SK-N-SH (cell line): Measurements from ENCODE around the gene CA9. TPM values are rescaled to one million over a fixed set of nuclear protein-coding genes. Genes with fewer than 3 reads are reported as not detected.

Source experiments
- CTCF ChIA-PET: fragments of 300-600, 350-600 bp; formaldehyde crosslinking; extraction: SDS; loops from one replicate; lab custom pipeline; 2021; lab: Yijun Ruan, JAX
- POLR2A ChIA-PET: fragments of 350-600 bp; sonication (Branson Sonifier 250); formaldehyde crosslinking; extraction: SDS; loops from one replicate; lab custom pipeline; 2020; ENCODE audit warnings: antibody characterized with exemption, inconsistent platforms; lab: Yijun Ruan, JAX
- DNase-seq: peaks from one replicate; pipeline ENCODE4 v3.0.0; 2012
- H2AFZ ChIP-seq: fragments of 200-600 bp; sonication (generic); 2 replicates; pipeline ENCODE4 v1.8.1; 2016; ENCODE audit warnings: antibody characterized with exemption, mild to moderate bottlenecking, low read depth
- H3F3A ChIP-seq: fragments of 200-600 bp; sonication (generic); replicated peaks from 2 replicates; pipeline ENCODE3; 2016; ENCODE audit warnings: antibody characterized with exemption, mild to moderate bottlenecking; ENCODE audit not compliant: insufficient read depth
- H3K27ac ChIP-seq, 2 experiments: fragments of 200-500 bp in 1 of 2; fragments of 200-600 bp in 1 of 2; sonication (Bioruptor generic) in 1 of 2; sonication (generic), shearing (Covaris generic) in 1 of 2; 2 replicates each; pipeline versions ENCODE4 v1.5.1 to v1.6.1; 2014 to 2016; ENCODE audit warnings: low read depth in 2 of 2, inconsistent platforms in 1 of 2, low read length in 1 of 2, mild to moderate bottlenecking in 1 of 2, mixed read lengths in 1 of 2
- H3K27me3 ChIP-seq: fragments of 200-600 bp; sonication (generic), shearing (Covaris generic); 2 replicates; pipeline ENCODE4 v1.6.1; 2016; ENCODE audit warnings: mixed run types; ENCODE audit not compliant: insufficient read depth
- H3K36me3 ChIP-seq, 2 experiments: fragments of 200-500 bp in 1 of 2; fragments of 200-600 bp in 1 of 2; sonication (Bioruptor generic) in 1 of 2; sonication (generic) in 1 of 2; replicated peaks in 1 of 2; 2 replicates each; pipeline versions ENCODE3 to v1.5.1; 2014 to 2016; ENCODE audit warnings: low read length in 1 of 2, mild to moderate bottlenecking in 1 of 2; ENCODE audit not compliant: insufficient read depth in 2 of 2, control insufficient read depth in 1 of 2
- H3K4me1 ChIP-seq, 2 experiments: fragments of 200-500 bp in 1 of 2; fragments of 200-600 bp in 1 of 2; sonication (Bioruptor generic) in 1 of 2; sonication (generic), shearing (Covaris generic) in 1 of 2; 2 replicates each; pipeline versions ENCODE4 v1.5.1 to v1.6.1; 2014 to 2016; ENCODE audit warnings: low read depth in 1 of 2, low read length in 1 of 2, mixed run types in 1 of 2; ENCODE audit not compliant: insufficient read depth in 2 of 2, control insufficient read depth in 1 of 2
- H3K4me2 ChIP-seq: fragments of 200-600 bp; sonication (generic), shearing (Covaris generic); 2 replicates; pipeline ENCODE4 v1.6.1; 2017; ENCODE audit warnings: mixed run types
- H3K4me3 ChIP-seq, 2 experiments: fragments of 200-500 bp in 1 of 2; fragments of 200-600 bp in 1 of 2; sonication (Bioruptor generic) in 1 of 2; sonication (generic), shearing (Covaris generic) in 1 of 2; 2 replicates each; pipeline versions ENCODE4 v1.5.1 to v1.8.1; 2014 to 2016; ENCODE audit warnings: low read depth in 2 of 2, inconsistent platforms in 1 of 2, low read length in 1 of 2, mild to moderate bottlenecking in 1 of 2, mixed read lengths in 1 of 2, moderate library complexity in 1 of 2
- H3K79me2 ChIP-seq: fragments of 200-600 bp; sonication (generic); 2 replicates; pipeline ENCODE4 v1.8.1; 2017; ENCODE audit warnings: mild to moderate bottlenecking; ENCODE audit not compliant: insufficient read depth
- H3K9ac ChIP-seq: fragments of 200-600 bp; sonication (generic); 2 replicates; pipeline ENCODE4 v1.6.1; 2017; ENCODE audit warnings: mixed run types
- H3K9me2 ChIP-seq: fragments of 200-600 bp; sonication (generic); 2 replicates; pipeline ENCODE4 v1.6.1; 2017; ENCODE audit warnings: mixed run types
- H3K9me3 ChIP-seq: fragments of 200-600 bp; sonication (generic); 2 replicates; pipeline ENCODE4 v1.6.1; 2017; ENCODE audit warnings: mixed run types, mild to moderate bottlenecking, moderate library complexity
- H4K20me1 ChIP-seq: fragments of 200-600 bp; sonication (generic); 2 replicates; pipeline ENCODE4 v1.6.1; 2017; ENCODE audit warnings: mild to moderate bottlenecking, mixed run types; ENCODE audit not compliant: insufficient read depth
- CHD2 ChIP-seq: fragments of 150-350 bp; IDR thresholded peaks from 2 replicates; pipeline ENCODE4 v1.6.1; 2018; ENCODE audit warnings: low read length; ENCODE audit not compliant: partially characterized antibody
- EP300 ChIP-seq, 2 experiments: IDR thresholded peaks; 2 replicates each; pipeline versions ENCODE4 v1.4.0 to v1.6.1; 2012; ENCODE audit warnings: borderline replicate concordance in 1 of 2, low read depth in 1 of 2, low read length in 1 of 2
- EZH2phosphoT487 ChIP-seq: fragments of 200-600 bp; sonication (generic); IDR thresholded peaks from 2 replicates; pipeline ENCODE4 v1.6.1; 2017; ENCODE audit warnings: low read depth, mixed run types, mild to moderate bottlenecking, antibody characterized with exemption, moderate library complexity, borderline replicate concordance
- FOXJ3 ChIP-seq: sonication (generic); formaldehyde crosslinking; IDR thresholded peaks from 2 replicates; pipeline ENCODE4 v1.5.1; 2020; ENCODE audit warnings: mild to moderate bottlenecking, missing genetic modification reagents
- IRF3 ChIP-seq: fragments of 150-350 bp; IDR thresholded peaks from 2 replicates; pipeline ENCODE4 v1.6.1; 2016; ENCODE audit warnings: mild to moderate bottlenecking, low read depth, low read length
- JUND ChIP-seq: IDR thresholded peaks from 2 replicates; pipeline ENCODE4 v1.4.0; 2012
- MXI1 ChIP-seq: IDR thresholded peaks from 2 replicates; pipeline ENCODE4 v1.6.1; 2012; ENCODE audit warnings: mild to moderate bottlenecking, low read depth, low read length, improper control_type of control experiment
- NFIC ChIP-seq: IDR thresholded peaks from 2 replicates; pipeline ENCODE4 v1.4.0; 2012; ENCODE audit warnings: borderline replicate concordance
- NRF1 ChIP-seq: IDR thresholded peaks from 2 replicates; pipeline ENCODE4 v1.6.1; 2012; ENCODE audit warnings: low read depth, mild to moderate bottlenecking, low read length
- RXRA ChIP-seq: IDR thresholded peaks from 2 replicates; pipeline ENCODE4 v1.4.0; 2012; ENCODE audit warnings: low read depth, mild to moderate bottlenecking, borderline replicate concordance
- SIN3A ChIP-seq: IDR thresholded peaks from 2 replicates; pipeline ENCODE4 v1.6.1; 2012; ENCODE audit warnings: low read depth, mild to moderate bottlenecking, low read length, moderate library complexity, borderline replicate concordance
- TCF12 ChIP-seq: IDR thresholded peaks from 2 replicates; pipeline ENCODE4 v1.4.0; 2012
- TEAD4 ChIP-seq: IDR thresholded peaks from 2 replicates; pipeline ENCODE4 v1.4.0; 2012; ENCODE audit warnings: mild to moderate bottlenecking, borderline replicate concordance; ENCODE audit not compliant: insufficient read depth
- YY1 ChIP-seq: IDR thresholded peaks from 2 replicates; pipeline ENCODE4 v1.4.0; 2012; ENCODE audit warnings: low read depth, mild to moderate bottlenecking
- WGBS: methylation state at CpG from one replicate; pipeline ENCODE4 v1.1.6; 2017; ENCODE audit warnings: low lambda C conversion rate; 5-methylcytosine and 5-hydroxymethylcytosine counted together
- polyA plus RNA-seq, 3 experiments: library from polyadenylated mRNA; depleted of rRNA; stranded (reverse); fragments of >200 nt; gene quantifications; 2 replicates each; pipeline ENCODE4 v1.2.3, GENCODE V29; 2012
- TF ChIP-seq, protein P1 (sequence below): IDR thresholded peaks from 2 replicates; pipeline ENCODE4 v1.6.1; 2012; ENCODE audit warnings: mild to moderate bottlenecking, low read depth, low read length, moderate library complexity
- TF ChIP-seq, protein P2 (sequence below): IDR thresholded peaks from 2 replicates; pipeline ENCODE4; 2012
- TF ChIP-seq, protein P3 (sequence below): fragments of 200-600 bp; sonication (generic); IDR thresholded peaks from 2 replicates; pipeline ENCODE4 v1.6.1; 2017; ENCODE audit warnings: antibody characterized with exemption, mild to moderate bottlenecking, moderate library complexity

CA9 gene
- polyA plus RNA-seq, 1 of the 3 experiments (the other 2 are of a cell fraction): 1.4 TPM

- TF ChIP-seq, protein P1, sequence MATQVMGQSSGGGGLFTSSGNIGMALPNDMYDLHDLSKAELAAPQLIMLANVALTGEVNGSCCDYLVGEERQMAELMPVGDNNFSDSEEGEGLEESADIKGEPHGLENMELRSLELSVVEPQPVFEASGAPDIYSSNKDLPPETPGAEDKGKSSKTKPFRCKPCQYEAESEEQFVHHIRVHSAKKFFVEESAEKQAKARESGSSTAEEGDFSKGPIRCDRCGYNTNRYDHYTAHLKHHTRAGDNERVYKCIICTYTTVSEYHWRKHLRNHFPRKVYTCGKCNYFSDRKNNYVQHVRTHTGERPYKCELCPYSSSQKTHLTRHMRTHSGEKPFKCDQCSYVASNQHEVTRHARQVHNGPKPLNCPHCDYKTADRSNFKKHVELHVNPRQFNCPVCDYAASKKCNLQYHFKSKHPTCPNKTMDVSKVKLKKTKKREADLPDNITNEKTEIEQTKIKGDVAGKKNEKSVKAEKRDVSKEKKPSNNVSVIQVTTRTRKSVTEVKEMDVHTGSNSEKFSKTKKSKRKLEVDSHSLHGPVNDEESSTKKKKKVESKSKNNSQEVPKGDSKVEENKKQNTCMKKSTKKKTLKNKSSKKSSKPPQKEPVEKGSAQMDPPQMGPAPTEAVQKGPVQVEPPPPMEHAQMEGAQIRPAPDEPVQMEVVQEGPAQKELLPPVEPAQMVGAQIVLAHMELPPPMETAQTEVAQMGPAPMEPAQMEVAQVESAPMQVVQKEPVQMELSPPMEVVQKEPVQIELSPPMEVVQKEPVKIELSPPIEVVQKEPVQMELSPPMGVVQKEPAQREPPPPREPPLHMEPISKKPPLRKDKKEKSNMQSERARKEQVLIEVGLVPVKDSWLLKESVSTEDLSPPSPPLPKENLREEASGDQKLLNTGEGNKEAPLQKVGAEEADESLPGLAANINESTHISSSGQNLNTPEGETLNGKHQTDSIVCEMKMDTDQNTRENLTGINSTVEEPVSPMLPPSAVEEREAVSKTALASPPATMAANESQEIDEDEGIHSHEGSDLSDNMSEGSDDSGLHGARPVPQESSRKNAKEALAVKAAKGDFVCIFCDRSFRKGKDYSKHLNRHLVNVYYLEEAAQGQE: no peak
- TF ChIP-seq CHD2 (no peak), SIN3A (no peak), IRF3 (no peak), JUND (no peak), NRF1 (no peak), EP300 (IDR thresholded peaks at IDR 0.05; ENCODE audit: borderline replicate concordance in 1 of 2, low read depth in 1 of 2, low read length in 1 of 2) (no peak), YY1 (no peak), TEAD4 (no peak)
- TF ChIP-seq, protein P2, sequence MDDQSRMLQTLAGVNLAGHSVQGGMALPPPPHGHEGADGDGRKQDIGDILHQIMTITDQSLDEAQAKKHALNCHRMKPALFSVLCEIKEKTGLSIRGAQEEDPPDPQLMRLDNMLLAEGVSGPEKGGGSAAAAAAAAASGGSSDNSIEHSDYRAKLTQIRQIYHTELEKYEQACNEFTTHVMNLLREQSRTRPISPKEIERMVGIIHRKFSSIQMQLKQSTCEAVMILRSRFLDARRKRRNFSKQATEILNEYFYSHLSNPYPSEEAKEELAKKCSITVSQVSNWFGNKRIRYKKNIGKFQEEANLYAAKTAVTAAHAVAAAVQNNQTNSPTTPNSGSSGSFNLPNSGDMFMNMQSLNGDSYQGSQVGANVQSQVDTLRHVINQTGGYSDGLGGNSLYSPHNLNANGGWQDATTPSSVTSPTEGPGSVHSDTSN: no peak
Measured at GRCh38 chr9:35683323-35683722, 9.6 kb downstream of the CA9 start (continued).

DNA sequence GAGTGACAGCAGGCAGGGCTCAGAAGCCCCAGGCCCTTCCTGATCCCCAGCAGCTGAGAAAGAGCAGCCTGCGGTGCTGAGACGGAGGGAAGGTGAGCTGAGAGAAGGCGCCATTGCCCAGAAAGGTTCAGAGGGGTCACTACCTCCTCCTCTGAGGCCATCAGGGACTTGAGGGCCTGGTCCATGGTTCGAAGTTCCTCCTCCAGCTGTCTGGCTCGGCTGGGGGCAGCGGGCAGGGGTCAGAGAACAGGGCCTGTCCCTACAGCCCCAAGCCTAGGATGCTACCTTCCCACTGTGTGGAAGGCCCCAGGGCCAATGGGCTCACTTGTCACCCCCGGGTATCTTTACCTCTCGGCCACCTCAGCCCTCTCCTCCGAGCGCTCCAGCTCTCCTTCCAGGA, 11.2 kb downstream of the CA9 start:
- Histone ChIP-seq H3K4me3 (no peak overlapping the region), H3K9ac (no peak overlapping the region)

More for the DNA sequence above, 11.2 kb downstream of the CA9 start:
- Histone ChIP-seq H4K20me1 (peaks cover 57% of the 10 kb centered on the region), H3K27me3 (no peaks in the 10 kb centered on the region), H3K79me2 (peaks cover 43% of the 10 kb centered on the region), H3K27ac (no peak overlapping the region), H3K4me1 (peaks cover 17 to 32% of the 10 kb centered on the region in 2 experiments; a peak in 3 of 4 replicates), H3K36me3 (peaks cover 27 to 35% of the 10 kb centered on the region in 2 experiments), H3K9me2 (no peaks in the 10 kb centered on the region), H3K9me3 (no peaks in the 10 kb centered on the region), H3F3A (peaks cover 51% of the 10 kb centered on the region), H2AFZ (no peak overlapping the region), H3K4me2 (no peak overlapping the region)
- TF ChIP-seq RXRA (no peak), FOXJ3 (CRISPR knock-in tag) (no peak), EZH2phosphoT487 (no peak), TCF12 (no peak), NFIC (no peak), MXI1 (no peak), CHD2 (no peak)
- TF ChIP-seq, protein P2: no peak
- TF ChIP-seq, protein P3, sequence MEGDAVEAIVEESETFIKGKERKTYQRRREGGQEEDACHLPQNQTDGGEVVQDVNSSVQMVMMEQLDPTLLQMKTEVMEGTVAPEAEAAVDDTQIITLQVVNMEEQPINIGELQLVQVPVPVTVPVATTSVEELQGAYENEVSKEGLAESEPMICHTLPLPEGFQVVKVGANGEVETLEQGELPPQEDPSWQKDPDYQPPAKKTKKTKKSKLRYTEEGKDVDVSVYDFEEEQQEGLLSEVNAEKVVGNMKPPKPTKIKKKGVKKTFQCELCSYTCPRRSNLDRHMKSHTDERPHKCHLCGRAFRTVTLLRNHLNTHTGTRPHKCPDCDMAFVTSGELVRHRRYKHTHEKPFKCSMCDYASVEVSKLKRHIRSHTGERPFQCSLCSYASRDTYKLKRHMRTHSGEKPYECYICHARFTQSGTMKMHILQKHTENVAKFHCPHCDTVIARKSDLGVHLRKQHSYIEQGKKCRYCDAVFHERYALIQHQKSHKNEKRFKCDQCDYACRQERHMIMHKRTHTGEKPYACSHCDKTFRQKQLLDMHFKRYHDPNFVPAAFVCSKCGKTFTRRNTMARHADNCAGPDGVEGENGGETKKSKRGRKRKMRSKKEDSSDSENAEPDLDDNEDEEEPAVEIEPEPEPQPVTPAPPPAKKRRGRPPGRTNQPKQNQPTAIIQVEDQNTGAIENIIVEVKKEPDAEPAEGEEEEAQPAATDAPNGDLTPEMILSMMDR: no peak
- 90% methylated on average over 10 of the region's 10 CpGs for WGBS
- ChIA-PET CTCF (no interaction called here), POLR2A (interaction anchor here (0.8 kb wide), 1 partner anchor 10 kb away, joined by 3 read pairs; no protein-coding TSS in a partner anchor)
- no peak for DNase-seq
